Liver (tissue), 9 donors: ENCODE data around the gene PKP4. TPM values are rescaled to one million over a fixed set of nuclear protein-coding genes. Genes with fewer than 3 reads are reported as not detected.

Experiments
- DNase-seq: peaks from one replicate; pipeline ENCODE4 v3.0.0-alpha.2; 2017; ENCODE audit warnings: low spot score
- H3K27ac ChIP-seq, 2 donors: one replicate each; pipeline ENCODE4 v1.7.0; 2013; ENCODE audit warnings: inconsistent platforms in 2 of 2, low read length in 2 of 2, control low read depth in 1 of 2, low read depth in 1 of 2, mild to moderate bottlenecking in 1 of 2
- H3K27me3 ChIP-seq, 4 donors: one replicate each; pipeline versions ENCODE4 v1.6.1 to v1.7.0; 2013; ENCODE audit warnings: low read length in 3 of 4, inconsistent platforms in 1 of 4, mild to moderate bottlenecking in 1 of 4, moderate library complexity in 1 of 4; ENCODE audit not compliant: control insufficient read depth in 4 of 4, insufficient read depth in 4 of 4
- H3K36me3 ChIP-seq, 4 donors: one replicate each; pipeline versions ENCODE4 v1.6.1 to v1.7.0; 2013; ENCODE audit warnings: low read length in 3 of 4, mild to moderate bottlenecking in 3 of 4, low read depth in 1 of 4, moderate library complexity in 1 of 4; ENCODE audit not compliant: control insufficient read depth in 4 of 4, insufficient read depth in 3 of 4
- H3K4me1 ChIP-seq, 4 donors: one replicate each; pipeline versions ENCODE4 v1.6.1 to v1.7.0; 2013; ENCODE audit warnings: low read length in 3 of 4, mild to moderate bottlenecking in 3 of 4, moderate library complexity in 1 of 4; ENCODE audit not compliant: control insufficient read depth in 4 of 4, insufficient read depth in 4 of 4
- H3K4me3 ChIP-seq, 3 donors: one replicate each; pipeline versions ENCODE4 v1.6.1 to v1.7.0; 2013; ENCODE audit warnings: low read length in 3 of 3, control low read depth in 1 of 3, low read depth in 1 of 3, mild to moderate bottlenecking in 1 of 3
- H3K9ac ChIP-seq, 2 donors: one replicate each; pipeline ENCODE4 v1.7.0; 2013; ENCODE audit warnings: low read length in 2 of 2, mild to moderate bottlenecking in 2 of 2, moderate library complexity in 2 of 2, control low read depth in 1 of 2, low read depth in 1 of 2
- H3K9me3 ChIP-seq, 4 donors: one replicate each; pipeline versions ENCODE4 v1.6.1 to v1.7.0; 2013; ENCODE audit warnings: low read length in 3 of 4; ENCODE audit not compliant: control insufficient read depth in 4 of 4
- EGR1 ChIP-seq, 2 donors: IDR thresholded peaks; 2 replicates each; pipeline ENCODE4 v1.6.1; 2016 to 2018; ENCODE audit warnings: antibody characterized with exemption in 2 of 2, low read depth in 2 of 2
- FOXA1 ChIP-seq: IDR thresholded peaks from 2 replicates; pipeline ENCODE4 v1.6.1; 2016; ENCODE audit warnings: antibody characterized with exemption
- FOXA2 ChIP-seq: IDR thresholded peaks from 2 replicates; pipeline ENCODE4 v1.6.1; 2016; ENCODE audit warnings: antibody characterized with exemption
- GABPA ChIP-seq, 2 donors: IDR thresholded peaks in 1 of 2; conservative IDR thresholded peaks in 1 of 2; 2 replicates each; pipeline ENCODE4 v1.6.1; 2016; ENCODE audit warnings: antibody characterized with exemption in 2 of 2, mild to moderate bottlenecking in 1 of 2, moderate library complexity in 1 of 2
- HNF4A ChIP-seq, 2 donors: conservative IDR thresholded peaks; 2 replicates each; pipeline ENCODE4 v1.6.1; 2016; ENCODE audit warnings: antibody characterized with exemption in 2 of 2, mild to moderate bottlenecking in 2 of 2
- HNF4G ChIP-seq: IDR thresholded peaks from 2 replicates; pipeline ENCODE4 v1.6.1; 2016; ENCODE audit warnings: antibody characterized with exemption
- JUND ChIP-seq, 2 donors: IDR thresholded peaks; 2 replicates each; pipeline ENCODE4 v1.6.1; 2016; ENCODE audit warnings: antibody characterized with exemption in 2 of 2
- NR2F2 ChIP-seq: IDR thresholded peaks from 2 replicates; pipeline ENCODE4 v1.6.1; 2016; ENCODE audit warnings: antibody characterized with exemption
- RAD21 ChIP-seq, 2 donors: IDR thresholded peaks; 2 replicates each; pipeline ENCODE4 v1.6.1; 2016; ENCODE audit warnings: antibody characterized with exemption in 2 of 2, mild to moderate bottlenecking in 2 of 2
- RXRA ChIP-seq, 2 donors: IDR thresholded peaks; 2 replicates each; pipeline ENCODE4 v1.6.1; 2017 to 2018; ENCODE audit warnings: antibody characterized with exemption in 2 of 2, mild to moderate bottlenecking in 1 of 2
- SP1 ChIP-seq: IDR thresholded peaks from 2 replicates; pipeline ENCODE4 v1.6.1; 2018; ENCODE audit warnings: antibody characterized with exemption, mild to moderate bottlenecking
- TAF1 ChIP-seq: conservative IDR thresholded peaks from 2 replicates; pipeline ENCODE4 v1.6.1; 2016; ENCODE audit warnings: antibody characterized with exemption, mild to moderate bottlenecking
- YY1 ChIP-seq: IDR thresholded peaks from 2 replicates; pipeline ENCODE4 v1.6.1; 2016; ENCODE audit warnings: antibody characterized with exemption, mild to moderate bottlenecking
- WGBS: extraction: QIAGEN DNeasy Blood & Tissue Kit; methylation state at CpG from one replicate; pipeline ENCODE4 v1.1.7; 2013; 5-methylcytosine and 5-hydroxymethylcytosine counted together
- polyA plus RNA-seq, 2 donors: library from polyadenylated mRNA; stranded (reverse) in 1 of 2; unstranded in 1 of 2; fragments of 200-250 nt in 1 of 2; fragments of >200 nt in 1 of 2; fragmentation: Nextera tagmentation in 1 of 2; extraction: Ambion mirVana in 1 of 2; gene quantifications; one replicate each; pipeline versions ENCODE4 v1.2.1 to v1.2.3, GENCODE V29; 2013 to 2015
- total RNA-seq, 2 donors: library from RNA; depleted of rRNA; stranded (reverse); fragments of >200 nt; gene quantifications; one replicate each; pipeline ENCODE4 v1.2.3, GENCODE V29; 2014
- TF ChIP-seq, protein P1 (sequence below): IDR thresholded peaks from 2 replicates; pipeline ENCODE4 v1.6.1; 2016; ENCODE audit warnings: antibody characterized with exemption
- TF ChIP-seq, protein P2 (sequence below): IDR thresholded peaks from 2 replicates; pipeline ENCODE4 v1.6.1; 2016; ENCODE audit warnings: antibody characterized with exemption
- TF ChIP-seq, protein P3 (sequence below): fragments of 150-350 bp; IDR thresholded peaks from 2 replicates; pipeline ENCODE4 v1.5.1; 2017; ENCODE audit warnings: improper control_type of control experiment, low read depth, low read length; ENCODE audit not compliant: missing input control
- TF ChIP-seq, protein P4 (sequence below): IDR thresholded peaks from 2 replicates; pipeline ENCODE4 v1.6.1; 2016; ENCODE audit warnings: antibody characterized with exemption
- TF ChIP-seq, protein P5 (sequence below): IDR thresholded peaks from 2 replicates; pipeline ENCODE4 v1.6.1; 2016; ENCODE audit warnings: antibody characterized with exemption, mild to moderate bottlenecking
- donor health status: healthy.
- donor health status: healthy.
- donor health status: healthy.
- donor health status: healthy.
- donor health status: healthy.

Gene PKP4
- total and polyA plus RNA-seq, 4 donors, result 7.7 to 33.8 (median 19.0) TPM

DNA sequence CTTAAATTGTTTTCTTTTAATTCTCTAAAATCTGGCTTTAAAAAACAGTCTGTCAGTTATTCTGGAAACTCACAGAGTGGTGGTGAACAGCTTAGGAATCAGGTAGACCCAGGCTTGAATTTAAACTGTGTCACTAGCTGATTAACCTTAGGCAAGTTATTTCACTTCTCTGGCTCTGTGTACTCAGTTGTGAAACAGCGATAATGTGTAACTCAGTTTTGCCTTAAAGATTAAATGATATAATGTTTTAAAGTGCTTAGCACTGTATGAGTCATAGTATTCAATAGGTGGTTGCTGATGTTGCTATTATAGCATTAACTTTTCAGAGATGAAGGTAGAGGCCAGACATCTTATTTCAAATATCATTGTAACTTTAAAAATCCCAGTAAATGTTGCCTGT lies 40.7 kb downstream of the PKP4 start:
- TF ChIP-seq HNF4G (no peak), RAD21 (IDR thresholded peaks at IDR 0.05) (peak in 1 of 2 donors; percentile 10), HNF4A (conservative IDR thresholded peaks at IDR 0.05) (peak in 1 of 2 donors; percentile 32), NR2F2 (no peak), GABPA (IDR thresholded peaks at IDR 0.05 in 1 of 2, conservative IDR thresholded peaks at IDR 0.05 in 1 of 2) (no peak), SP1 (peak; percentile 9), RXRA (IDR thresholded peaks at IDR 0.05) (peak in 1 of 2 donors; percentile 18), FOXA2 (no peak), TAF1 (no peak), EGR1 (IDR thresholded peaks at IDR 0.05; ENCODE audit: low read depth in 2 of 2) (no peak), FOXA1 (no peak), YY1 (no peak), JUND (IDR thresholded peaks at IDR 0.05) (peak; percentile 43 to 74)
- TF ChIP-seq, protein P1, sequence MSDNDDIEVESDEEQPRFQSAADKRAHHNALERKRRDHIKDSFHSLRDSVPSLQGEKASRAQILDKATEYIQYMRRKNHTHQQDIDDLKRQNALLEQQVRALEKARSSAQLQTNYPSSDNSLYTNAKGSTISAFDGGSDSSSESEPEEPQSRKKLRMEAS, result no peak
- TF ChIP-seq, protein P2, sequence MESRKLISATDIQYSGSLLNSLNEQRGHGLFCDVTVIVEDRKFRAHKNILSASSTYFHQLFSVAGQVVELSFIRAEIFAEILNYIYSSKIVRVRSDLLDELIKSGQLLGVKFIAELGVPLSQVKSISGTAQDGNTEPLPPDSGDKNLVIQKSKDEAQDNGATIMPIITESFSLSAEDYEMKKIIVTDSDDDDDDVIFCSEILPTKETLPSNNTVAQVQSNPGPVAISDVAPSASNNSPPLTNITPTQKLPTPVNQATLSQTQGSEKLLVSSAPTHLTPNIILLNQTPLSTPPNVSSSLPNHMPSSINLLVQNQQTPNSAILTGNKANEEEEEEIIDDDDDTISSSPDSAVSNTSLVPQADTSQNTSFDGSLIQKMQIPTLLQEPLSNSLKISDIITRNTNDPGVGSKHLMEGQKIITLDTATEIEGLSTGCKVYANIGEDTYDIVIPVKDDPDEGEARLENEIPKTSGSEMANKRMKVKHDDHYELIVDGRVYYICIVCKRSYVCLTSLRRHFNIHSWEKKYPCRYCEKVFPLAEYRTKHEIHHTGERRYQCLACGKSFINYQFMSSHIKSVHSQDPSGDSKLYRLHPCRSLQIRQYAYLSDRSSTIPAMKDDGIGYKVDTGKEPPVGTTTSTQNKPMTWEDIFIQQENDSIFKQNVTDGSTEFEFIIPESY, result no peak
- TF ChIP-seq, protein P3, sequence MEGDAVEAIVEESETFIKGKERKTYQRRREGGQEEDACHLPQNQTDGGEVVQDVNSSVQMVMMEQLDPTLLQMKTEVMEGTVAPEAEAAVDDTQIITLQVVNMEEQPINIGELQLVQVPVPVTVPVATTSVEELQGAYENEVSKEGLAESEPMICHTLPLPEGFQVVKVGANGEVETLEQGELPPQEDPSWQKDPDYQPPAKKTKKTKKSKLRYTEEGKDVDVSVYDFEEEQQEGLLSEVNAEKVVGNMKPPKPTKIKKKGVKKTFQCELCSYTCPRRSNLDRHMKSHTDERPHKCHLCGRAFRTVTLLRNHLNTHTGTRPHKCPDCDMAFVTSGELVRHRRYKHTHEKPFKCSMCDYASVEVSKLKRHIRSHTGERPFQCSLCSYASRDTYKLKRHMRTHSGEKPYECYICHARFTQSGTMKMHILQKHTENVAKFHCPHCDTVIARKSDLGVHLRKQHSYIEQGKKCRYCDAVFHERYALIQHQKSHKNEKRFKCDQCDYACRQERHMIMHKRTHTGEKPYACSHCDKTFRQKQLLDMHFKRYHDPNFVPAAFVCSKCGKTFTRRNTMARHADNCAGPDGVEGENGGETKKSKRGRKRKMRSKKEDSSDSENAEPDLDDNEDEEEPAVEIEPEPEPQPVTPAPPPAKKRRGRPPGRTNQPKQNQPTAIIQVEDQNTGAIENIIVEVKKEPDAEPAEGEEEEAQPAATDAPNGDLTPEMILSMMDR, result no peak
- TF ChIP-seq, protein P4, sequence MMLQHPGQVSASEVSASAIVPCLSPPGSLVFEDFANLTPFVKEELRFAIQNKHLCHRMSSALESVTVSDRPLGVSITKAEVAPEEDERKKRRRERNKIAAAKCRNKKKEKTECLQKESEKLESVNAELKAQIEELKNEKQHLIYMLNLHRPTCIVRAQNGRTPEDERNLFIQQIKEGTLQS, result peak; percentile 41
- TF ChIP-seq, protein P5, sequence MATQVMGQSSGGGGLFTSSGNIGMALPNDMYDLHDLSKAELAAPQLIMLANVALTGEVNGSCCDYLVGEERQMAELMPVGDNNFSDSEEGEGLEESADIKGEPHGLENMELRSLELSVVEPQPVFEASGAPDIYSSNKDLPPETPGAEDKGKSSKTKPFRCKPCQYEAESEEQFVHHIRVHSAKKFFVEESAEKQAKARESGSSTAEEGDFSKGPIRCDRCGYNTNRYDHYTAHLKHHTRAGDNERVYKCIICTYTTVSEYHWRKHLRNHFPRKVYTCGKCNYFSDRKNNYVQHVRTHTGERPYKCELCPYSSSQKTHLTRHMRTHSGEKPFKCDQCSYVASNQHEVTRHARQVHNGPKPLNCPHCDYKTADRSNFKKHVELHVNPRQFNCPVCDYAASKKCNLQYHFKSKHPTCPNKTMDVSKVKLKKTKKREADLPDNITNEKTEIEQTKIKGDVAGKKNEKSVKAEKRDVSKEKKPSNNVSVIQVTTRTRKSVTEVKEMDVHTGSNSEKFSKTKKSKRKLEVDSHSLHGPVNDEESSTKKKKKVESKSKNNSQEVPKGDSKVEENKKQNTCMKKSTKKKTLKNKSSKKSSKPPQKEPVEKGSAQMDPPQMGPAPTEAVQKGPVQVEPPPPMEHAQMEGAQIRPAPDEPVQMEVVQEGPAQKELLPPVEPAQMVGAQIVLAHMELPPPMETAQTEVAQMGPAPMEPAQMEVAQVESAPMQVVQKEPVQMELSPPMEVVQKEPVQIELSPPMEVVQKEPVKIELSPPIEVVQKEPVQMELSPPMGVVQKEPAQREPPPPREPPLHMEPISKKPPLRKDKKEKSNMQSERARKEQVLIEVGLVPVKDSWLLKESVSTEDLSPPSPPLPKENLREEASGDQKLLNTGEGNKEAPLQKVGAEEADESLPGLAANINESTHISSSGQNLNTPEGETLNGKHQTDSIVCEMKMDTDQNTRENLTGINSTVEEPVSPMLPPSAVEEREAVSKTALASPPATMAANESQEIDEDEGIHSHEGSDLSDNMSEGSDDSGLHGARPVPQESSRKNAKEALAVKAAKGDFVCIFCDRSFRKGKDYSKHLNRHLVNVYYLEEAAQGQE, result no peak
- Histone ChIP-seq H3K4me1 (peaks cover 2 to 14% (median 13%) of the 10 kb centered on the region in 4 donors), H3K27ac (no peak overlapping the region), H3K9ac (no peak overlapping the region), H3K36me3 (no peaks in the 10 kb centered on the region), H3K9me3 (no peaks in the 10 kb centered on the region), H3K4me3 (no peak overlapping the region), H3K27me3 (no peaks in the 10 kb centered on the region)
- DNase-seq, result no peak
- WGBS, result 66% methylated on average over 1 of the region's 1 CpG
